GM18505 (cell line): ENCODE results near the gene ITGA1.

Experiments used
- ATAC-seq: cut with Tn5 transposase; IDR thresholded peaks from one replicate; pipeline ENCODE4 v1.9.1; 2021; ENCODE audit not compliant: unreplicated experiment
- POLR2A ChIP-seq: IDR thresholded peaks from 4 replicates; pipeline ENCODE4 v1.6.1; 2011; ENCODE audit warnings: borderline replicate concordance; ENCODE audit not compliant: insufficient read depth, insufficient read length; ENCODE audit errors: extremely low read depth

Gene ITGA1

GRCh38 chr5:52906343-52906742 lies 118.6 kb downstream of the ITGA1 start:
- no peak for ATAC-seq
- TF ChIP-seq POLR2A = no peak

- ATAC-seq = no peak
- TF ChIP-seq POLR2A = no peak
These were observed 119.1 kb downstream of the ITGA1 start for GRCh38 chr5:52906845-52907244.

DNA sequence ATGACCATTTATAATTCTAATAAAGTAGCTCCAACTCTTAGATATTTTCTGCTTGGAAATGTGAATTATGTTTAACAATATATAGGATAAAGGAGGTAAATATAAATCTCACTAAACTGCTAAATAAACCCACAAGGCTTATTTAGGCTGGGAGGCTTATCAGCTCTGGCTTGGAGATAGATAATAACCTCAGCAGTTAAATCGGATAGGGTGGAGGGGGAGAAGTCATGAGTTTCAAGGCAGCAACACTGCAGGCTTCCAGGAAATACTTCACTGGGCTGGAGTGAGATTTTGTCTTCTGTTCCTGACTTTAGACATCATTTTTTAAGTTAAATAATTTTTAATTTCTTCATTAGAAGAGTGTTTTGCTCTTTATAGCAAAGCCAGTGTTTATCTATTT lies 121.5 kb downstream of the ITGA1 start:
- ATAC-seq = no peak
- TF ChIP-seq POLR2A = no peak

GRCh38 chr5:52910071-52910470 lies 122.4 kb downstream of the ITGA1 start:
- TF ChIP-seq POLR2A = no peak
- no peak for ATAC-seq

GRCh38 chr5:52915176-52915875 lies 127.6 kb downstream of the ITGA1 start:
- no peak for TF ChIP-seq POLR2A
- ATAC-seq = peak; percentile 99

GRCh38 chr5:52920929-52921328 lies 133.2 kb downstream of the ITGA1 start:
- no peak for ATAC-seq
- no peak for TF ChIP-seq POLR2A

DNA sequence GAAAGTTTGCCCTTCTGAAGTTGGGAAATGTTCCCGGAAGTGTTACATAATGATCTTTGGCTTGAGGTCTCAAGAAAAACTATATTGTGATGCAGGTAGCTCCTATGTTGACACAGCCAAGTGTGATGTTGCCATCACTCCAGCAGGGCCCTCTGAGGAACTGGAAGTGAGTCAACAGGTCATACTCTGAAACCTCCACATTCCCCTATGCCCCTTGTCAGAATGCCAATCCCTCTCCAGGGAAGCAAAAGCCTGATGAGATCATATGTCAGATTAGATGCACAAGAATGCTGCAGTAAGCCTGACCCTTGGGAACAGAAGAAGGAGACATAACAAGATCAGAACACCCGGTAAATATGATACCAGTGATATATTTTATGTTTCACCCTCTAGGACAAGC lies 134.7 kb downstream of the ITGA1 start:
- TF ChIP-seq POLR2A = no peak
- ATAC-seq = no peak

DNA sequence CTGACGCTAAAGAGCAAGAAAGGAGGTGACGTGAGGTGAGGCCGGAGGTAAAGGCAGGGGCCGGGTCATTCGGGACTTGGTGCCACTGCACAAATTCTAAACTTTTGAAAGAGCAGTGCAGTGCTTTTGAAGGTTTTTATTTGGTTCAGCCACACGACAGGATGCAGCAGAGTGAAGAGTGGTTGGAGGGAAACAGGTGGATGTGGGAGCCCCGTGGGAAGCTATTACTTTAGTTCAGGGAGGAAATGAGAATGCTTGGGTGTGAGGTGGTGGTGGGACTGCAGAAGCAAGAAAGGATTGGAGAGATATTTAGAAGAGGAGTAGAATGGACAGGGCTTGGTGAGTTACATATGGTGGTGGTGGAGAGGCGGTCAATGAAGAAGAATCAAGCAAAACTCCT lies 136.7 kb downstream of the ITGA1 start:
- no peak for ATAC-seq
- no peak for TF ChIP-seq POLR2A

DNA sequence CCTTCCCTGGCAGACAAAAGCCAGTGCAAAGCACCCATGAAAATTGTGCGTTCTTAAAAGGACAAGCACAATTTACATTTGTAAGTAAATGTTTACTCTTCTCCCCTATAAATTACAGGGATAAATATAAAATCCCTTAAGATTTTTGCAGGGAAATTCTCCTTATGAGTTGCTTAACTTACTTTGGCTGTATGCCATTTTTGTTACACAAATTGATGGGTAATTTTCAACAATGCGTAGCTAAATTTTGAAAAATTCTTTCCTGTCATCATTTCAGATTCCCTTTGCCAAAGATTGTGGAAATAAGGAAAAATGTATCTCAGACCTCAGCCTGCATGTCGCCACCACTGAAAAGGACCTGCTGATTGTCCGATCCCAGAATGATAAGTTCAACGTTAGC lies 137.3 kb downstream of the ITGA1 start:
- TF ChIP-seq POLR2A = no peak
- no peak for ATAC-seq

GRCh38 chr5:52928689-52929088 lies 141.0 kb downstream of the ITGA1 start:
- TF ChIP-seq POLR2A = no peak
- no peak for ATAC-seq

- no peak for TF ChIP-seq POLR2A
- ATAC-seq = no peak
These were observed 150.5 kb downstream of the ITGA1 start for GRCh38 chr5:52938226-52938625.

- peak; percentile 63 for ATAC-seq
- no peak for TF ChIP-seq POLR2A
These were observed 155.6 kb downstream of the ITGA1 start for GRCh38 chr5:52943285-52943684.

GRCh38 chr5:52943808-52944207 lies 156.1 kb downstream of the ITGA1 start:
- no peak for ATAC-seq
- no peak for TF ChIP-seq POLR2A

GRCh38 chr5:52945040-52945439 lies 157.3 kb downstream of the ITGA1 start:
- ATAC-seq = no peak

DNA sequence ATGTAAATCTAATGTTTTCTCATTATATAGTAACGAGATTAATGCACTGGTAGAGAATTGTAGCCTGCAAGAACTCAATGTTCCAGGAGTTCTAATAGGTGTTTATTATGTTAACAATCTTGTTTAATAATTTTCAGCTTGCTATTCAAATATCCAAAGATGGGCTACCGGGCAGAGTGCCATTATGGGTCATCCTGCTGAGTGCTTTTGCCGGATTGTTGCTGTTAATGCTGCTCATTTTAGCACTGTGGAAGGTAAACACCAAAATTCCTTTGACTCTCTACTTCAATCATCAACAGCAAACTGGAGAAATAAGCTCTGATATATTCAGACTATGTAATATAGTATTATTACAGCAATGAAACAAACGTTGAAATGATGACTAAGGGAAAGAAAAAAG lies 159.5 kb downstream of the ITGA1 start:
- no peak for ATAC-seq
- no peak for TF ChIP-seq POLR2A

More at GRCh38 chr5:52945040-52945439, 157.3 kb downstream of the ITGA1 start:
- TF ChIP-seq POLR2A = no peak
